Chondrocyte (in vitro differentiated cells): ENCODE results near the gene LRRC55. TPM values are rescaled to one million over a fixed set of nuclear protein-coding genes. Genes with fewer than 3 reads are reported as not detected.

ENCODE experiments used
- DNase-seq: peaks from one replicate; pipeline ENCODE4 v3.0.0; 2021; ENCODE audit warnings: mixed read lengths, low spot score
- H3K27ac Mint-ChIP-seq: one replicate; pipeline ENCODE4 v1.8.0; 2021; ENCODE audit warnings: mild to moderate bottlenecking, moderate library complexity, mixed read lengths; ENCODE audit not compliant: unreplicated experiment
- H3K27me3 Mint-ChIP-seq: 2 replicates; pipeline ENCODE4 v1.8.0; 2021; ENCODE audit warnings: low read depth, mixed read lengths
- H3K36me3 Mint-ChIP-seq: 2 replicates; pipeline ENCODE4 v1.8.0; 2021; ENCODE audit warnings: low read depth, mixed read lengths
- H3K4me1 Mint-ChIP-seq: 2 replicates; pipeline ENCODE4 v1.8.0; 2021; ENCODE audit warnings: low read depth, mild to moderate bottlenecking, mixed read lengths
- H3K4me3 Mint-ChIP-seq: one replicate; pipeline ENCODE4 v1.8.0; 2021; ENCODE audit warnings: mild to moderate bottlenecking, moderate library complexity, mixed read lengths; ENCODE audit not compliant: unreplicated experiment
- H3K9me3 Mint-ChIP-seq: 2 replicates; pipeline ENCODE4 v1.8.0; 2021; ENCODE audit warnings: low read depth, mixed read lengths
- long read RNA-seq: library from polyadenylated mRNA; stranded (forward); transcript quantifications from one replicate; pipeline ENCODE4 v2.0.0, GENCODE V29; 2021
- total RNA-seq: library from RNA; stranded (reverse); gene quantifications from 3 replicates; pipeline ENCODE4 v1.2.1, GENCODE V29; 2021
- TF ChIP-seq, protein P1 (sequence below): fragments of 200-600 bp; sonication (generic); IDR thresholded peaks from 2 replicates; pipeline ENCODE4 v1.5.0; 2021; ENCODE audit warnings: antibody characterized with exemption, mild to moderate bottlenecking, moderate library complexity

LRRC55 gene, protein sequence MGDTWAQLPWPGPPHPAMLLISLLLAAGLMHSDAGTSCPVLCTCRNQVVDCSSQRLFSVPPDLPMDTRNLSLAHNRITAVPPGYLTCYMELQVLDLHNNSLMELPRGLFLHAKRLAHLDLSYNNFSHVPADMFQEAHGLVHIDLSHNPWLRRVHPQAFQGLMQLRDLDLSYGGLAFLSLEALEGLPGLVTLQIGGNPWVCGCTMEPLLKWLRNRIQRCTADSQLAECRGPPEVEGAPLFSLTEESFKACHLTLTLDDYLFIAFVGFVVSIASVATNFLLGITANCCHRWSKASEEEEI
- not detected in 3 replicates for total RNA-seq
- long read RNA-seq, result 0 reads

DNA sequence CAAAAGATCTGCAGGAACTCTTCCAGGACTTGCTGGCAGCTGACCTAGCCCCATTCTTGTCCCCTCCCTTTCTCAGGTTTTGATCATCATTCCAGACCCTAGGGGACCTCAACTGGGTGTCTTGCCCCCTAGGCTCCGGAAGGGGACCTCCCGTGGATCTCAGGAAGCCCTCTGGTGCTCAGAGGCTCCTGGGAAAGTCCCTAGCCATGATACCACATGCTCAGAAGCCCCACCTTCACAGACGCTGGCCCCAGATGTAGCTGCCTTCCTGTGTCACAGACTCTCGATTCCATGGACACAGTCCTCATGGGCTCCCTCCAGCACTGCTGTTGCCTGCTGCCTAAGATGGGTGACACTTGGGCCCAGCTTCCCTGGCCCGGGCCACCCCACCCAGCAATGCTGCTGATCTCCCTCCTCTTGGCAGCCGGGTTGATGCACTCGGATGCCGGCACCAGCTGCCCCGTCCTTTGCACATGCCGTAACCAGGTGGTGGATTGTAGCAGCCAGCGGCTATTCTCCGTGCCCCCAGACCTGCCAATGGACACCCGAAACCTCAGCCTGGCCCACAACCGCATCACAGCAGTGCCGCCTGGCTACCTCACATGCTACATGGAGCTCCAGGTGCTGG, at the start of gene LRRC55:
TSS of gene LRRC55 (plus strand) at position 276 of the 628 bp plus-strand sequence. CDS start at position 346, 70 bp downstream.
- Mint-ChIP-seq H3K9me3 (no peaks in the 10 kb centered on the region), H3K36me3 (no peaks in the 10 kb centered on the region), H3K4me1 (no peaks in the 10 kb centered on the region), H3K4me3 (no peak within 1 kb of the TSS), H3K27ac (no peak within 1 kb of the TSS), H3K27me3 (peaks cover 53% of the 10 kb centered on the region)
- TF ChIP-seq, protein P1, sequence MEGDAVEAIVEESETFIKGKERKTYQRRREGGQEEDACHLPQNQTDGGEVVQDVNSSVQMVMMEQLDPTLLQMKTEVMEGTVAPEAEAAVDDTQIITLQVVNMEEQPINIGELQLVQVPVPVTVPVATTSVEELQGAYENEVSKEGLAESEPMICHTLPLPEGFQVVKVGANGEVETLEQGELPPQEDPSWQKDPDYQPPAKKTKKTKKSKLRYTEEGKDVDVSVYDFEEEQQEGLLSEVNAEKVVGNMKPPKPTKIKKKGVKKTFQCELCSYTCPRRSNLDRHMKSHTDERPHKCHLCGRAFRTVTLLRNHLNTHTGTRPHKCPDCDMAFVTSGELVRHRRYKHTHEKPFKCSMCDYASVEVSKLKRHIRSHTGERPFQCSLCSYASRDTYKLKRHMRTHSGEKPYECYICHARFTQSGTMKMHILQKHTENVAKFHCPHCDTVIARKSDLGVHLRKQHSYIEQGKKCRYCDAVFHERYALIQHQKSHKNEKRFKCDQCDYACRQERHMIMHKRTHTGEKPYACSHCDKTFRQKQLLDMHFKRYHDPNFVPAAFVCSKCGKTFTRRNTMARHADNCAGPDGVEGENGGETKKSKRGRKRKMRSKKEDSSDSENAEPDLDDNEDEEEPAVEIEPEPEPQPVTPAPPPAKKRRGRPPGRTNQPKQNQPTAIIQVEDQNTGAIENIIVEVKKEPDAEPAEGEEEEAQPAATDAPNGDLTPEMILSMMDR, result no peak
- no peak for DNase-seq

DNA sequence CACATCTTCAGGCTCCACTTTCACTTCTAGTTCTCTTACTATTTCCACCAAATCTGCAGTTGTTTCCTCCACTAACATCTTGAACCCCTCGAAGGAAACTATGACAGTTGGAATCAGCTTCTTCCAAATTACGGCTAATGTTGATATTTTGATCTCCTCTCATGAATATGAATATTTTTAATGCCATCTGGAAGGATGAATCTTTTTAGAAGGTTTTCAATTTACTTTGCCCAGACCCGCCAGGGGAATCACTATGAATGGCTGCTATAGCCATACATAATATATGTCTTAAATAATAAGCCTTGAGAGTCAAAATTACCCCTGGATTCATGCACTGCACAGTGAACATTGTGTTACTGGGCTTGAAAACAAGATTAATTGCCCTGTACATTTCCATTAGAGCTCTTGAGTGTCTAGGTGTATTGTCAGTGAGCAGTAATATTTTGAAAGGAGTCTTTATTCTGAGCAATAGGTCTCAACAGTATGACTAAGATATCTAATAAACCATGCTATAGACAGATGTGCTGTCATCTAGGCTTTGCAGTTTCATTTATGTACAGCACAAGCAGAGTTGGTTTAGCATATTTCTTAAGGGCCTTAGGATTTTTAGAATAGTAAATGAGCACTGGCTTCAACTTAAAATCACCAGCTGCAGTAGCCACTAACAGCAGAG, 48.3 kb upstream of the LRRC55 start:
- H3K9me3 Mint-ChIP-seq, result no peaks in the 10 kb centered on the region
- no peaks in the 10 kb centered on the region for H3K4me1 Mint-ChIP-seq
- H3K27me3 Mint-ChIP-seq, result peaks cover 34% of the 10 kb centered on the region
- DNase-seq, result no peak
- no peak overlapping the region for H3K4me3 Mint-ChIP-seq
- no peak overlapping the region for H3K27ac Mint-ChIP-seq
- H3K36me3 Mint-ChIP-seq, result no peaks in the 10 kb centered on the region
- TF ChIP-seq, protein P1, result no peak

DNA sequence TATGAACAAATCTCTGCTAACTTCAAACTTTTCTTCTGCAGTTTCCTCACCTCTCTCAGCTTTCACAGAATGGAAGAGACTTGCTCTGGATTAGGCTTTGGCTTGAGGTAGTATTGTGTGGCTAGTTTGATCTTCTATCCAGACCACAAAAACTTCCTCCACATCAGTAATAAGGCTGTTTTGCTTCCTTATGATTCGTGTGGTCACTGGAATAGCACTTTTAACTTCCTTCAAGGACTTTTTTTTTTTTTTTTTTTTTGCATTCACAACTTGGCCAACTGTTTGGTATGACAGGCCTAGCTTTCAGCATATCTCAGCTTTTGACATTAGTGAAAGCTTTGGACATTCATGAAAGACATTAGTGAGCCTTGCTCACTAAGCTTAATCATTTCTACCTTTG, 47.5 kb upstream of the LRRC55 start:
- Mint-ChIP-seq H3K9me3 (no peaks in the 10 kb centered on the region), H3K27me3 (peaks cover 29% of the 10 kb centered on the region), H3K4me1 (no peaks in the 10 kb centered on the region), H3K4me3 (no peak overlapping the region), H3K36me3 (no peaks in the 10 kb centered on the region), H3K27ac (no peak overlapping the region)
- DNase-seq, result no peak
- TF ChIP-seq, protein P1, result no peak

DNA sequence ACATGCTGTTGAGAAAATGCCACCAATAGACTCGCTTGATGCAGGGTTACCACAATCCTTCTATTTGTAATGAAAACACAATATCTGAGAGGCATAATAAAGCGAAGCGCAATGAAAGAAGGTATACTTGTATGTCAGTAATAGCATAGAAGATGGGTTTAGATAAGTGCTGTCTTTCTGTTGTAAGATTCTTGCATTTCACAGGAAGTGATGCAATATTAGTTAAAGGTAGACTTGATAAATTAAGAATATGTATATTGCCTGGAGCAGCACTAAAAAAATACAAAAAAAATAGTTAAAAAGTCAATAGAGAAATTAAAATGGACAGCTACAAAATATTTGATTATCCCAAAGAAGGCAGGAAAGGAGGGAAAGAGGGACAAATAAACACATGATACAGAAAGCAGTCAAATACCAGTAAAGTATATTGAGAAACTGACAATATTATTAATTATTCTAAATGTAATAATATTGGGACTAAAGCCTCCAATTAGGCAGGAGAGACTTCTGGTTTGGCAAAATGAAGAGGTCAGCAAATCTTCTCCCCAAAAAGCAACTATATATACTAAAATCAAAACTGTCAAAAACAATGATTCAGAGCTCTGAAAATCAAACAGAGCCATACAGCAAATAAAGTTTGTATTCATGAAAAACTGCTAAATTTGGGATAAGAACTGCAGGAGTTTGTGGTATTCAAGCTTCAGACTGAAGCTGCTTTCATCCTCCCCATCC, 46.6 kb upstream of the LRRC55 start:
- H3K4me3 Mint-ChIP-seq, result no peak overlapping the region
- TF ChIP-seq, protein P1, result no peak
- H3K9me3 Mint-ChIP-seq, result no peaks in the 10 kb centered on the region
- DNase-seq, result no peak
- peaks cover 22% of the 10 kb centered on the region for H3K27me3 Mint-ChIP-seq
- H3K27ac Mint-ChIP-seq, result no peak overlapping the region
- H3K36me3 Mint-ChIP-seq, result no peaks in the 10 kb centered on the region
- no peaks in the 10 kb centered on the region for H3K4me1 Mint-ChIP-seq

DNA sequence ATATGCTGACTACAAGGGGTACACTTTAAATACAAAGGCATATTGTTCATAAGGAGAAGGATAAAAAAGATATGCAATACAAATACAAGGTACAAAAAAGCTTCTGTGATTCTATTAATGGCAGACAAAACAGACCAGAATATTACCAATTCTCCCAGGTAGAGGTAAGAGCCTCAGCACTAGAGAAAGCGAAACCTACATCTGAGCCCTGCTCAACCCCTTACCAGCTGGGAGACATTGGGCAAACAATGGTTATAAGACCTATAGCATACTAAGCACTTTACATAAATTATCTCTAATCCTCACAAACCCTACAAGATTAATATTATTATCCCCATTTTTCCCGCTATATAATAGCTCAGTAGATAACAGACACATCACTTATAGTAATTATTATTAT, 41.2 kb upstream of the LRRC55 start:
- H3K27me3 Mint-ChIP-seq, result peaks cover 13% of the 10 kb centered on the region
- no peak for DNase-seq
- no peaks in the 10 kb centered on the region for H3K9me3 Mint-ChIP-seq
- H3K4me3 Mint-ChIP-seq, result no peak overlapping the region
- H3K4me1 Mint-ChIP-seq, result no peaks in the 10 kb centered on the region
- H3K36me3 Mint-ChIP-seq, result no peaks in the 10 kb centered on the region
- no peak overlapping the region for H3K27ac Mint-ChIP-seq
- TF ChIP-seq, protein P1, result no peak
